Measurements from ENCODE around the gene VSIR. TPM values are rescaled to one million over a fixed set of nuclear protein-coding genes. Genes with fewer than 3 reads are reported as not detected.

Gene VSIR
- total RNA-seq, 1 experiment from 2014 or later, result 0.07 TPM

DNA sequence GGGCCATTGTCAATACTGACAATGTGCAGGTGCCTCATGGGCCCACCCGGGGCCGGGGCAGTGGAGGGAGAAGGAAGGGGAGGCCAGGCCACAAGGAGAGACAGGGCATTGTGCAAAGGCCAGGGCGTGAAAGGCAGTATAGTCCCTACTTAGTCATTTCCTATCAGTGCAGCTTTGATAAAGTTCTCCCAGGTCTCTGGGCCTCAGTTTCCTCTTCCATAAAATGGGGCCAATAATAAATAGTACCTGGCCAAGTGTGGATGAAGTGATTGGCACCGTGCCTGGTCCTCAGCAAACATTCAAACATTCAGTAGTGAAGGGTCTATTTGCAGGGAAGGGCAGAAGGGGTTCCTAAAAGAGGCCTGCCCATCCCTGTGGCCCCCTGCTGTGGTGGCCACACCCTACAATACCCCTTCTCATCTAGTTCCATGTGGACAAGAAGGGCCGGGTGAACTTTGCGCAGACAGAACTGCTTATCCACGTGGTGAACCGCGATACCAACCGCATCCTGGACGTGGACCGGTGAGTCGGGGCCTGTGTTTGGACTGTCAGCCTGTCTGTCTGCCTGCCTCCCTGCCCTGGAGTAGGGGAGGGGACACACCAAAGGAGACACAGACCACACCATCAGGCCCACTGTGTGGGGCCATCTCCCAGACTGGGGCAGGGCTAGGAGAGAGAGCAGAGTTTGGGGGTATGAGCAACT is 36.9 kb upstream of the VSIR start:
- H3K4me3 ChIP-seq (ENCODE audit: low read length), result no peak overlapping the region
- no peak overlapping the region for H2AFZ ChIP-seq (ENCODE audit: low read length)
- H3K4me1 ChIP-seq (ENCODE audit: low read length), result no peaks in the 10 kb centered on the region
- H3K36me3 ChIP-seq (ENCODE audit: insufficient read depth, low read length), result no peaks in the 10 kb centered on the region
- no peak overlapping the region for H3K4me2 ChIP-seq (ENCODE audit: low read depth, low read length, poor library complexity, severe bottlenecking)
- no peak for DNase-seq
- H3K9ac ChIP-seq (ENCODE audit: low read length), result no peak overlapping the region
- no peaks in the 10 kb centered on the region for H3K79me2 ChIP-seq (ENCODE audit: low read length)
- H4K20me1 ChIP-seq (ENCODE audit: insufficient read depth, low read depth, low read length), result no peaks in the 10 kb centered on the region
- no peaks in the 10 kb centered on the region for H3K9me2 ChIP-seq (replicated peaks; ENCODE audit: insufficient read depth, low read length)
- no peaks in the 10 kb centered on the region for H3K27me3 ChIP-seq (ENCODE audit: low read length)
- no peaks in the 10 kb centered on the region for H3K9me3 ChIP-seq (ENCODE audit: low read length)
- no peak overlapping the region for H3K27ac ChIP-seq (ENCODE audit: low read length)

DNA sequence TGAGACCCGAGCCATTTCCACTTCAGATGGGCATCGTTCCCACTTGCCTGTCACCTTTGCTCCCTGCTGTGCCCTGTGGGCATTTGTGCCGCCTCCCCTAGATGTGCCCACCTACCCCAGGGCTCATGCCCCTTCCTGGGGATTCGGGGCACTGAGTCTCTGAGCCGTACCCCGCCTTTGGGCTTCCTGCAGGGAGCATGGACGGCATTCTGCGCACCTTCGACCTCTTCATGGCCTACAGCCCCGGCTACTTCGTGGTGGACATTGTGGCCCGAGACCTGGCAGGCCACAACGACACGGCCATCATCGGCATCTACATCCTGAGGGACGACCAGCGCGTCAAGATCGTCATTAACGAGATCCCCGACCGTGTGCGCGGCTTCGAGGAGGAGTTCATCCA is 36.3 kb upstream of the VSIR start:
- no peaks in the 10 kb centered on the region for H3K9me3 ChIP-seq (ENCODE audit: low read length)
- H3K27me3 ChIP-seq (ENCODE audit: low read length), result no peaks in the 10 kb centered on the region
- no peaks in the 10 kb centered on the region for H3K4me1 ChIP-seq (ENCODE audit: low read length)
- H3K36me3 ChIP-seq (ENCODE audit: insufficient read depth, low read length), result no peaks in the 10 kb centered on the region
- no peaks in the 10 kb centered on the region for H4K20me1 ChIP-seq (ENCODE audit: insufficient read depth, low read depth, low read length)
- H3K27ac ChIP-seq (ENCODE audit: low read length), result no peak overlapping the region
- no peak for DNase-seq
- H3K4me3 ChIP-seq (ENCODE audit: low read length), result no peak overlapping the region
- no peaks in the 10 kb centered on the region for H3K9me2 ChIP-seq (replicated peaks; ENCODE audit: insufficient read depth, low read length)
- H3K79me2 ChIP-seq (ENCODE audit: low read length), result no peaks in the 10 kb centered on the region
- H2AFZ ChIP-seq (ENCODE audit: low read length), result no peak overlapping the region
- H3K4me2 ChIP-seq (ENCODE audit: low read depth, low read length, poor library complexity, severe bottlenecking), result no peak overlapping the region
- no peak overlapping the region for H3K9ac ChIP-seq (ENCODE audit: low read length)

- H3K79me2 ChIP-seq (ENCODE audit: low read length), result no peaks in the 10 kb centered on the region
- no peaks in the 10 kb centered on the region for H3K9me3 ChIP-seq (ENCODE audit: low read length)
- DNase-seq, result no peak
- no peaks in the 10 kb centered on the region for H3K27me3 ChIP-seq (ENCODE audit: low read length)
- H3K9me2 ChIP-seq (replicated peaks; ENCODE audit: insufficient read depth, low read length), result no peaks in the 10 kb centered on the region
- H3K27ac ChIP-seq (ENCODE audit: low read length), result no peak overlapping the region
- H3K4me1 ChIP-seq (ENCODE audit: low read length), result no peaks in the 10 kb centered on the region
- H3K9ac ChIP-seq (ENCODE audit: low read length), result no peak overlapping the region
- H3K4me2 ChIP-seq (ENCODE audit: low read depth, low read length, poor library complexity, severe bottlenecking), result no peak overlapping the region
- H4K20me1 ChIP-seq (ENCODE audit: insufficient read depth, low read depth, low read length), result no peaks in the 10 kb centered on the region
- H2AFZ ChIP-seq (ENCODE audit: low read length), result no peak overlapping the region
- H3K4me3 ChIP-seq (ENCODE audit: low read length), result no peak overlapping the region
- H3K36me3 ChIP-seq (ENCODE audit: insufficient read depth, low read length), result no peaks in the 10 kb centered on the region
Observed at GRCh38 chr10:71807557-71808510, 34.5 kb upstream of the VSIR start.

DNA sequence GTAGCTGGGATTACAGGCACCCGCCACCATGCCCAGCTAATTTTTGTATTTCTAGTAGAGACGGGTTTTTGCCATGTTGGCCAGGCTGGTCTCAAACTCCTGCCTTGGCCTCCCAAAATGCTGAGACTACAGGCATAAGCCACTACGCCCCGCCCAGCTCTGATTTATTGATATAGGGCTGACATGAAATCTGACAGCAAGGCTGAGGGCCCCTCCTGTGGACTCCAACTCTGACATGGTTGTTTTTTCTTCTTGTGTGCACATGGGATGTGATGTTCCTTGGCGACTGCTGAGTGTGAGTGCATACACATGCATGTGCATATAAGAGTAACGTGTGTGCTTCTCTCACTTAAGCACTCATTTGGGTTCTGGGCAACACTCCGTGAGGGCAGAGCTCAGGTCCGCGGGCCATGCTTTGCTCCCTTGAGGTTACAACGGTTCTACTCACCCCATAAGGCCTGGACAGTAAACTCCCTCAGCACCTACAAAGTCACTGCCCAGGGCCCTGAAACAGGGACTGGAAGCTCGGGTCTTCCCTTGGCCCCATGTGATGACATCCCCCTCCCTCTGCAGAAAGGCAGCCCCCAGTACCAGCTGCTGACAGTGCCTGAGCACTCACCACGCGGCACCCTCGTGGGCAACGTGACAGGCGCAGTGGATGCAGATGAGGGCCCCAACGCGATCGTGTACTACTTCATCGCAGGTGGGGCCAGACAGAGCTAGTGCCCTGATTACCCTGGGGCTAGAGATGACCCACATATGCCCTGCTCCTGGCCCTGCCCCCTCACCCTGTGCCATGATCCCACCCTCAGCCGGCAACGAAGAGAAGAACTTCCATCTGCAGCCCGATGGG is 33.6 kb upstream of the VSIR start:
- Histone ChIP-seq H3K36me3 (ENCODE audit: insufficient read depth, low read length) (no peaks in the 10 kb centered on the region), H3K27ac (ENCODE audit: low read length) (no peak overlapping the region), H3K9me3 (ENCODE audit: low read length) (no peaks in the 10 kb centered on the region), H4K20me1 (ENCODE audit: insufficient read depth, low read depth, low read length) (no peaks in the 10 kb centered on the region), H3K4me3 (ENCODE audit: low read length) (no peak overlapping the region), H3K79me2 (ENCODE audit: low read length) (no peaks in the 10 kb centered on the region), H3K4me1 (ENCODE audit: low read length) (peaks cover 5% of the 10 kb centered on the region), H3K9me2 (replicated peaks; ENCODE audit: insufficient read depth, low read length) (no peaks in the 10 kb centered on the region), H3K4me2 (ENCODE audit: low read depth, low read length, poor library complexity, severe bottlenecking) (no peak overlapping the region), H3K9ac (ENCODE audit: low read length) (no peak overlapping the region), H3K27me3 (ENCODE audit: low read length) (no peaks in the 10 kb centered on the region), H2AFZ (ENCODE audit: low read length) (no peak overlapping the region)
- no peak for DNase-seq

- Histone ChIP-seq H3K79me2 (ENCODE audit: low read length) (no peaks in the 10 kb centered on the region), H3K4me2 (ENCODE audit: low read depth, low read length, poor library complexity, severe bottlenecking) (no peak overlapping the region), H3K4me1 (ENCODE audit: low read length) (peaks cover 14% of the 10 kb centered on the region), H3K4me3 (ENCODE audit: low read length) (no peak overlapping the region), H3K9me3 (ENCODE audit: low read length) (no peaks in the 10 kb centered on the region), H2AFZ (ENCODE audit: low read length) (no peak overlapping the region), H3K36me3 (ENCODE audit: insufficient read depth, low read length) (no peaks in the 10 kb centered on the region), H4K20me1 (ENCODE audit: insufficient read depth, low read depth, low read length) (no peaks in the 10 kb centered on the region), H3K27ac (ENCODE audit: low read length) (no peak overlapping the region), H3K27me3 (ENCODE audit: low read length) (no peaks in the 10 kb centered on the region), H3K9me2 (replicated peaks; ENCODE audit: insufficient read depth, low read length) (no peaks in the 10 kb centered on the region), H3K9ac (ENCODE audit: low read length) (no peak overlapping the region)
- DNase-seq, result no peak
Observed at GRCh38 chr10:71805776-71806703, 32.7 kb upstream of the VSIR start.

DNA sequence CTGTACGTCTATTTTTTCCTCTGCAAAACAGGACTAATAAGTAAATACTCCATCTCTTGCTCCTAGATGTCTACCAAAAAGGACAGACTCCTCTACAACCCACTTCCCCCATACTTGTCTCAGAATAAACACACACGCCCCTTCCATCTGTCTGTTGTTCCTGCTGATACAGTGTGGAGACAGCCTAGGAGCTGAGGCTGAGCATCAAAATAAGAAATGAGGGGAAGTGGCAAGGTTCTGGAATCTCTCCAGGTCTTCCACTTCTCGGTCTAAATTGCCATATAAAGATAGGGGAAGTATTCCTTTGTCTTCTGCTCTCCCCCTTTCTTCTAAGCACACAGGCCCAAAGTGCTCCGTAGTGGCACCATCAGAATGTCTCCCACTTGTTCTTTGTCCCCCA is 30.8 kb upstream of the VSIR start:
- DNase-seq, result no peak
- H3K9me2 ChIP-seq (replicated peaks; ENCODE audit: insufficient read depth, low read length), result no peaks in the 10 kb centered on the region
- H3K4me2 ChIP-seq (ENCODE audit: low read depth, low read length, poor library complexity, severe bottlenecking), result no peak overlapping the region
- no peak overlapping the region for H3K27ac ChIP-seq (ENCODE audit: low read length)
- H3K4me1 ChIP-seq (ENCODE audit: low read length), result peaks cover 20% of the 10 kb centered on the region
- H3K9me3 ChIP-seq (ENCODE audit: low read length), result no peaks in the 10 kb centered on the region
- H4K20me1 ChIP-seq (ENCODE audit: insufficient read depth, low read depth, low read length), result no peaks in the 10 kb centered on the region
- no peaks in the 10 kb centered on the region for H3K27me3 ChIP-seq (ENCODE audit: low read length)
- H3K79me2 ChIP-seq (ENCODE audit: low read length), result no peaks in the 10 kb centered on the region
- no peaks in the 10 kb centered on the region for H3K36me3 ChIP-seq (ENCODE audit: insufficient read depth, low read length)
- no peak overlapping the region for H2AFZ ChIP-seq (ENCODE audit: low read length)
- no peak overlapping the region for H3K9ac ChIP-seq (ENCODE audit: low read length)
- no peak overlapping the region for H3K4me3 ChIP-seq (ENCODE audit: low read length)

- Histone ChIP-seq H4K20me1 (ENCODE audit: insufficient read depth, low read depth, low read length) (no peaks in the 10 kb centered on the region), H2AFZ (ENCODE audit: low read length) (no peak overlapping the region), H3K27me3 (ENCODE audit: low read length) (no peaks in the 10 kb centered on the region), H3K79me2 (ENCODE audit: low read length) (no peaks in the 10 kb centered on the region), H3K9me2 (replicated peaks; ENCODE audit: insufficient read depth, low read length) (no peaks in the 10 kb centered on the region), H3K27ac (ENCODE audit: low read length) (no peak overlapping the region), H3K36me3 (ENCODE audit: insufficient read depth, low read length) (no peaks in the 10 kb centered on the region), H3K9me3 (ENCODE audit: low read length) (no peaks in the 10 kb centered on the region), H3K9ac (ENCODE audit: low read length) (no peak overlapping the region), H3K4me2 (ENCODE audit: low read depth, low read length, poor library complexity, severe bottlenecking) (no peak overlapping the region), H3K4me1 (ENCODE audit: low read length) (peaks cover 20% of the 10 kb centered on the region), H3K4me3 (ENCODE audit: low read length) (no peak overlapping the region)
- no peak for DNase-seq
Observed at GRCh38 chr10:71802715-71803488, 29.6 kb upstream of the VSIR start.

Measured in Karpas-422 (cell line).